PC-3 (cell line): ENCODE data around the gene RALGPS1. TPM values are rescaled to one million over a fixed set of nuclear protein-coding genes. Genes with fewer than 3 reads are reported as not detected.

Experiments
- ATAC-seq: fragments of 200-7000 bp; cut with Tn5 transposase; 2 replicates; pipeline ENCODE4 v1.9.1; 2020; ENCODE audit warnings: mild to moderate bottlenecking, moderate library complexity
- BruUV-seq: library from RNA; stranded (reverse); fragments of 400-500 nt; replicated peaks from 2 replicates; lab custom pipeline; 2021; lab: Mats Ljungman, UMichigan
- CTCF ChIA-PET: fragments of 300-600 bp; sonication (Branson Sonifier 250); formaldehyde crosslinking; loops from one replicate; lab custom pipeline; 2022; ENCODE audit warnings: antibody characterized with exemption; lab: Charles Lee
- POLR2A ChIA-PET: fragments of 300-600 bp; sonication (Branson Sonifier 250); formaldehyde crosslinking; loops from one replicate; lab custom pipeline; 2022; ENCODE audit warnings: antibody characterized with exemption; ENCODE audit not compliant: unreplicated experiment; lab: Charles Lee
- DNase-seq: peaks from one replicate; pipeline ENCODE4 v3.0.0-alpha.2; 2015
- H2AFZ ChIP-seq: fragments of 300-600 bp; sonication (generic); 2 replicates; pipeline ENCODE4 v1.6.0; 2016; ENCODE audit warnings: antibody characterized with exemption, low read length
- H3F3A ChIP-seq: fragments of 300-600 bp; sonication (generic); one replicate; pipeline ENCODE4 v1.6.0; 2017; ENCODE audit warnings: antibody characterized with exemption, low read length, control low read depth, mild to moderate bottlenecking; ENCODE audit not compliant: unreplicated experiment
- H3K27ac ChIP-seq: fragments of 300-600 bp; sonication (generic); 2 replicates; pipeline ENCODE4 v1.5.1; 2016; ENCODE audit warnings: mild to moderate bottlenecking, low read length
- H3K27me3 ChIP-seq: fragments of 300-600 bp; sonication (generic); 2 replicates; pipeline ENCODE4 v1.6.1; 2016; ENCODE audit warnings: low read length, mixed read lengths
- H3K36me3 ChIP-seq: fragments of 300-600 bp; sonication (generic); 2 replicates; pipeline ENCODE4 v1.6.1; 2016; ENCODE audit warnings: low read depth, mixed run types, low read length, mixed read lengths
- H3K4me1 ChIP-seq: fragments of 300-600 bp; sonication (generic); 2 replicates; pipeline ENCODE4 v1.5.1; 2016; ENCODE audit warnings: low read length; ENCODE audit not compliant: insufficient read depth
- H3K4me2 ChIP-seq: fragments of 300-600 bp; sonication (generic); 2 replicates; pipeline ENCODE4 v1.6.0; 2016; ENCODE audit warnings: low read length
- H3K4me3 ChIP-seq: fragments of 300-600 bp; sonication (generic); 2 replicates; pipeline ENCODE4 v1.5.1; 2016; ENCODE audit warnings: mild to moderate bottlenecking, low read length, mixed read lengths
- H3K79me2 ChIP-seq: fragments of 300-600 bp; sonication (generic); 2 replicates; pipeline ENCODE4 v1.6.1; 2017; ENCODE audit warnings: low read length, mixed read lengths
- H3K9ac ChIP-seq: fragments of 300-600 bp; sonication (generic); 2 replicates; pipeline ENCODE4 v1.6.0; 2016; ENCODE audit warnings: mild to moderate bottlenecking, low read length
- H3K9me2 ChIP-seq: fragments of 300-600 bp; sonication (generic); replicated peaks from 2 replicates; pipeline ENCODE4 v1.6.1; 2016; ENCODE audit warnings: mixed run types, low read length, mixed read lengths
- H3K9me3 ChIP-seq: fragments of 300-600 bp; sonication (generic); 2 replicates; pipeline ENCODE4 v1.6.1; 2016; ENCODE audit warnings: low read length, mixed read lengths
- H4K20me1 ChIP-seq: fragments of 300-600 bp; sonication (generic); 2 replicates; pipeline ENCODE4 v1.6.1; 2016; ENCODE audit warnings: low read length, mixed read lengths
- CTCF ChIP-seq: fragments of 300-600 bp; sonication (generic); conservative IDR thresholded peaks from 2 replicates; pipeline ENCODE4 v1.5.1; 2017; ENCODE audit warnings: antibody characterized with exemption, low read depth, mild to moderate bottlenecking, low read length
- EZH2 ChIP-seq: fragments of 300-600 bp; sonication (generic); IDR thresholded peaks from one replicate; pipeline ENCODE4 v1.6.1; 2017; ENCODE audit warnings: antibody characterized with exemption, mild to moderate bottlenecking, low read length; ENCODE audit not compliant: unreplicated experiment
- EZH2phosphoT487 ChIP-seq: fragments of 300-600 bp; sonication (generic); IDR thresholded peaks from 2 replicates; pipeline ENCODE4 v1.6.1; 2018; ENCODE audit warnings: mild to moderate bottlenecking, antibody characterized with exemption, low read length, borderline replicate concordance
- intact Hi-C: fragments of 100-400 bp; cut with micrococcal nuclease; formaldehyde crosslinking; loops from 2 replicates; pipeline ENCODE4 v1.9.0; 2023
- total RNA-seq: library from RNA; depleted of rRNA; stranded (reverse); fragments of >200 nt; gene quantifications from 2 replicates; pipeline ENCODE4 v1.2.3, GENCODE V29; 2014

The RALGPS1 gene
- total RNA-seq, 1 experiment from 2014 or later: 10.2 TPM

GRCh38 chr9:126959917-126960316, 45.3 kb downstream of the RALGPS1 start:
- no peak overlapping the region for H3K4me3 ChIP-seq
- H2AFZ ChIP-seq: no peak overlapping the region
- intact Hi-C loops: no loop called here
- no peaks in the 10 kb centered on the region for H4K20me1 ChIP-seq
- ChIA-PET POLR2A (no interaction called here), CTCF (no interaction called here)
- no peaks in the 10 kb centered on the region for H3K9me3 ChIP-seq
- no peaks in the 10 kb centered on the region for H3K27me3 ChIP-seq
- no peaks in the 10 kb centered on the region for H3K9me2 ChIP-seq
- no TSS peak for BruUV-seq
- ATAC-seq (no peak), DNase-seq (no peak)
- no peaks in the 10 kb centered on the region for H3K36me3 ChIP-seq
- no peak overlapping the region for H3K9ac ChIP-seq
- H3F3A ChIP-seq: no peaks in the 10 kb centered on the region
- H3K4me1 ChIP-seq: peaks cover 15% of the 10 kb centered on the region
- H3K4me2 ChIP-seq: no peak overlapping the region
- H3K79me2 ChIP-seq: no peaks in the 10 kb centered on the region
- no peak overlapping the region for H3K27ac ChIP-seq
- no peak for TF ChIP-seq CTCF
- TF ChIP-seq EZH2: no peak
- TF ChIP-seq EZH2phosphoT487: no peak

GRCh38 chr9:126962336-126962735, 47.8 kb downstream of the RALGPS1 start:
- Histone ChIP-seq H3K9me2 (no peaks in the 10 kb centered on the region), H3K4me1 (peaks cover 21% of the 10 kb centered on the region), H3K27me3 (no peaks in the 10 kb centered on the region), H3K79me2 (no peaks in the 10 kb centered on the region), H2AFZ (no peak overlapping the region), H3K9ac (no peak overlapping the region), H3K4me2 (no peak overlapping the region), H4K20me1 (no peaks in the 10 kb centered on the region), H3K9me3 (no peaks in the 10 kb centered on the region), H3K4me3 (no peak overlapping the region), H3K27ac (no peak overlapping the region), H3K36me3 (no peaks in the 10 kb centered on the region), H3F3A (no peaks in the 10 kb centered on the region)
- ChIA-PET CTCF (no interaction called here), POLR2A (no interaction called here)
- DNase-seq (no peak), ATAC-seq (no peak)
- no TSS peak for BruUV-seq
- TF ChIP-seq CTCF (no peak), EZH2 (no peak)
- intact Hi-C loops: no loop called here

- no peaks in the 10 kb centered on the region for H3K79me2 ChIP-seq
- TF ChIP-seq CTCF (no peak), EZH2 (no peak), EZH2phosphoT487 (no peak)
- ATAC-seq (peak; percentile 59), DNase-seq (peak; percentile 22)
- ChIA-PET POLR2A (interaction anchor here (0.9 kb wide), 1 partner anchor 21 kb away, joined by 15 read pairs; no protein-coding TSS in a partner anchor), CTCF (interaction anchor here (0.6 to 1.2 kb wide), 3 partner anchors 21 to 259 kb away, joined by 3 read pairs; no protein-coding TSS in a partner anchor)
- H3K36me3 ChIP-seq: no peaks in the 10 kb centered on the region
- H3K27me3 ChIP-seq: no peaks in the 10 kb centered on the region
- H4K20me1 ChIP-seq: no peaks in the 10 kb centered on the region
- 0 out of 2 replicates have a peak overlapping the region, but pooled peaks have one; percentile 23 for H2AFZ ChIP-seq
- H3F3A ChIP-seq: no peaks in the 10 kb centered on the region
- H3K4me2 ChIP-seq: peak overlapping the region; percentile 43
- H3K4me1 ChIP-seq: peaks cover 16% of the 10 kb centered on the region
- BruUV-seq: no TSS peak
- no peak overlapping the region for H3K9ac ChIP-seq
- intact Hi-C loops: loop anchor here (1.0 to 5.0 kb wide), 5 partner anchors 25 to 234 kb away; no protein-coding TSS in a partner anchor
- H3K9me2 ChIP-seq: no peaks in the 10 kb centered on the region
- no peaks in the 10 kb centered on the region for H3K9me3 ChIP-seq
- 0 out of 2 replicates have a peak overlapping the region, but pooled peaks have one; percentile 12 for H3K27ac ChIP-seq
- no peak overlapping the region for H3K4me3 ChIP-seq
Measured at GRCh38 chr9:126965077-126965476, 50.5 kb downstream of the RALGPS1 start.
